Measurements from ENCODE around the gene PGBD1. TPM values are rescaled to one million over a fixed set of nuclear protein-coding genes. Genes with fewer than 3 reads are reported as not detected.
A peak's percentile ranks its signal among the peaks of the same experiment; 100 is the strongest.

The PGBD1 gene
- total RNA-seq, 1 donor from 2014 or later = 7.9 TPM

- Histone ChIP-seq H2AFZ (ENCODE audit: low read depth, low read length) (no peak overlapping the region), H3K36me3 (ENCODE audit: insufficient read depth, low read length) (peaks cover 5% of the 10 kb centered on the region), H3K4me3 (ENCODE audit: insufficient read depth, low read depth, low read length) (no peak overlapping the region), H3K79me2 (ENCODE audit: insufficient read depth, low read length) (peaks cover 30% of the 10 kb centered on the region), H3K27ac (ENCODE audit: low read depth, low read length) (peak overlapping the region; percentile 69), H3K4me1 (ENCODE audit: insufficient read depth, low read length) (peaks cover 4% of the 10 kb centered on the region), H3K4me2 (ENCODE audit: low read length) (peak overlapping the region; percentile 32), H3K9ac (ENCODE audit: low read length) (no peak overlapping the region), H4K20me1 (ENCODE audit: insufficient read depth, low read length) (no peaks in the 10 kb centered on the region), H3K9me3 (ENCODE audit: insufficient read depth, low read depth, low read length) (no peaks in the 10 kb centered on the region), H3K27me3 (ENCODE audit: insufficient read depth, low read length) (no peaks in the 10 kb centered on the region)
- FAIRE-seq = peak; percentile 17
- H3K4me3 Mint-ChIP-seq (ENCODE audit: unreplicated experiment) = no peak overlapping the region
- H3K9me3 Mint-ChIP-seq (ENCODE audit: unreplicated experiment) = no peaks in the 10 kb centered on the region
- H3K36me3 Mint-ChIP-seq (ENCODE audit: low read depth, unreplicated experiment) = peaks cover 15% of the 10 kb centered on the region
- peak overlapping the region; percentile 92 for H3K27ac Mint-ChIP-seq (ENCODE audit: unreplicated experiment)
- H3K27me3 Mint-ChIP-seq (ENCODE audit: low read depth, unreplicated experiment) = no peaks in the 10 kb centered on the region
- H3K4me1 Mint-ChIP-seq (ENCODE audit: low read depth, unreplicated experiment) = peaks cover 5% of the 10 kb centered on the region
- peak; percentile 90 for DNase-seq (ENCODE audit: low read depth)
- TF ChIP-seq EZH2 (IDR thresholded peaks at IDR 0.05; ENCODE audit: insufficient read depth, low read length) = no peak
- TF ChIP-seq CTCF (IDR thresholded peaks at IDR 0.05; ENCODE audit: insufficient read depth, low read depth, low read length) = no peak
These were observed 11.9 kb upstream of the PGBD1 start for GRCh38 chr6:28269492-28269891.

- DNase-seq (ENCODE audit: low read depth) (no peak), FAIRE-seq (no peak)
- H3K27me3 Mint-ChIP-seq (ENCODE audit: low read depth, unreplicated experiment) = no peaks in the 10 kb centered on the region
- H3K9me3 Mint-ChIP-seq (ENCODE audit: unreplicated experiment) = no peaks in the 10 kb centered on the region
- H3K4me1 ChIP-seq (ENCODE audit: insufficient read depth, low read length) = peaks cover 2% of the 10 kb centered on the region
- H4K20me1 ChIP-seq (ENCODE audit: insufficient read depth, low read length) = no peaks in the 10 kb centered on the region
- H3K79me2 ChIP-seq (ENCODE audit: insufficient read depth, low read length) = peaks cover 10% of the 10 kb centered on the region
- no peak overlapping the region for H3K27ac Mint-ChIP-seq (ENCODE audit: unreplicated experiment)
- no peaks in the 10 kb centered on the region for H3K4me1 Mint-ChIP-seq (ENCODE audit: low read depth, unreplicated experiment)
- peaks cover 13% of the 10 kb centered on the region for H3K36me3 ChIP-seq (ENCODE audit: insufficient read depth, low read length)
- no peak overlapping the region for H3K9ac ChIP-seq (ENCODE audit: low read length)
- no peak for TF ChIP-seq CTCF (IDR thresholded peaks at IDR 0.05; ENCODE audit: insufficient read depth, low read depth, low read length)
- TF ChIP-seq EZH2 (IDR thresholded peaks at IDR 0.05; ENCODE audit: insufficient read depth, low read length) = no peak
- H3K27ac ChIP-seq (ENCODE audit: low read depth, low read length) = no peak overlapping the region
- no peak overlapping the region for H3K4me3 ChIP-seq (ENCODE audit: insufficient read depth, low read depth, low read length)
- H3K27me3 ChIP-seq (ENCODE audit: insufficient read depth, low read length) = no peaks in the 10 kb centered on the region
- no peaks in the 10 kb centered on the region for H3K9me3 ChIP-seq (ENCODE audit: insufficient read depth, low read depth, low read length)
- H3K4me3 Mint-ChIP-seq (ENCODE audit: unreplicated experiment) = no peak overlapping the region
- peaks cover 17% of the 10 kb centered on the region for H3K36me3 Mint-ChIP-seq (ENCODE audit: low read depth, unreplicated experiment)
- no peak overlapping the region for H3K4me2 ChIP-seq (ENCODE audit: low read length)
- H2AFZ ChIP-seq (ENCODE audit: low read depth, low read length) = no peak overlapping the region
These were observed 6.5 kb upstream of the PGBD1 start for GRCh38 chr6:28274888-28275287.

- TF ChIP-seq EZH2 (IDR thresholded peaks at IDR 0.05; ENCODE audit: insufficient read depth, low read length) (no peak), CTCF (IDR thresholded peaks at IDR 0.05; ENCODE audit: insufficient read depth, low read depth, low read length) (no peak)
- H3K27me3 Mint-ChIP-seq (ENCODE audit: low read depth, unreplicated experiment) = no peaks in the 10 kb centered on the region
These were observed 3.6 kb upstream of the PGBD1 start for GRCh38 chr6:28277746-28278145.

More at GRCh38 chr6:28277746-28278145, 3.6 kb upstream of the PGBD1 start:
- Mint-ChIP-seq H3K4me3 (ENCODE audit: unreplicated experiment) (no peak overlapping the region), H3K27ac (ENCODE audit: unreplicated experiment) (no peak overlapping the region), H3K4me1 (ENCODE audit: low read depth, unreplicated experiment) (no peaks in the 10 kb centered on the region), H3K36me3 (ENCODE audit: low read depth, unreplicated experiment) (peaks cover 11% of the 10 kb centered on the region), H3K9me3 (ENCODE audit: unreplicated experiment) (no peaks in the 10 kb centered on the region)
- Histone ChIP-seq H3K36me3 (ENCODE audit: insufficient read depth, low read length) (peaks cover 10% of the 10 kb centered on the region), H3K4me1 (ENCODE audit: insufficient read depth, low read length) (no peaks in the 10 kb centered on the region), H3K9ac (ENCODE audit: low read length) (no peak overlapping the region), H3K27ac (ENCODE audit: low read depth, low read length) (no peak overlapping the region), H3K79me2 (ENCODE audit: insufficient read depth, low read length) (peaks cover 6% of the 10 kb centered on the region), H3K4me3 (ENCODE audit: insufficient read depth, low read depth, low read length) (no peak overlapping the region), H3K27me3 (ENCODE audit: insufficient read depth, low read length) (no peaks in the 10 kb centered on the region), H2AFZ (ENCODE audit: low read depth, low read length) (no peak overlapping the region), H3K4me2 (ENCODE audit: low read length) (no peak overlapping the region), H3K9me3 (ENCODE audit: insufficient read depth, low read depth, low read length) (peaks cover under 1% of the 10 kb centered on the region), H4K20me1 (ENCODE audit: insufficient read depth, low read length) (no peaks in the 10 kb centered on the region)
- FAIRE-seq (no peak), DNase-seq (ENCODE audit: low read depth) (no peak)
